ENCODE data around the gene ZFAND4.
"Not testable (repeated sequence)": the region's sequence is repeated elsewhere in the genome, so short reads cannot be mapped to it uniquely, and the experiment has no call there.

ZFAND4 gene

DNA sequence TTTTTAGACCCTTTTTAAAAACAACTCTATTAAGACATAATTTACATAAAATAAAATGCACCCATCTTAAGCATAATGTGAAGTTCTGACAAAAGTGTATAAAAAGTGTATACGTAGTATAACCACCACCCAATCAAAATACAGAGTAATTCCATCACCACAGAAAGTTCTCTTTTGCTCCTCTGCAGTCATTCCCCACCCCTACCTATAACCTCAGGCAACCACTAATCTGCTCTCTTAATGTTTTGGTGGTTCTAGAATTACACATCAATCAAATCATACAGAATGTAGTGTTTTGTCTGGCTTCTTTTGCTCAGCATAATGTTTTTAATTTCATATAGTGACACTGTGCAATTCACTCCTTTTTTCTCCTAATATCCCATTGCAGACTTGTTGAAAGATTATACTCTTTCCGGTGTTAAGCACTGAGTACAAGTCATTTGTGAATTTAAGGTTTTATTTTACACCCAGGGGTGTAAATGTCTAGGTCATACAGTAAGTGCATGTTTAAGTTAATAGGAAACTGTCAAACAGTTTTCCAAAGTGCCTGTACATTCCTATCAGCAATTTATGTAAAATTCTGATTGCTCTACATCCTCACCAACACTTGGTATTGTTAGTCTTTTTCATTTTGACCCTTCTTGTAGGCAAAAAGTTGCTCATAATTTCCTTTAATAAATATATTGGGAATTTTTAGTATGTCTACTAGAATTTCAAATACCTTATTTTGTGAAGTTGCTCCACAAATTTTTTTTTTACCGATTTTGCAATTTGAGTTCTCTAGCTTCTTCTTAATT is 86.3 kb downstream of the ZFAND4 start:
- DNase-seq = no peak

DNA sequence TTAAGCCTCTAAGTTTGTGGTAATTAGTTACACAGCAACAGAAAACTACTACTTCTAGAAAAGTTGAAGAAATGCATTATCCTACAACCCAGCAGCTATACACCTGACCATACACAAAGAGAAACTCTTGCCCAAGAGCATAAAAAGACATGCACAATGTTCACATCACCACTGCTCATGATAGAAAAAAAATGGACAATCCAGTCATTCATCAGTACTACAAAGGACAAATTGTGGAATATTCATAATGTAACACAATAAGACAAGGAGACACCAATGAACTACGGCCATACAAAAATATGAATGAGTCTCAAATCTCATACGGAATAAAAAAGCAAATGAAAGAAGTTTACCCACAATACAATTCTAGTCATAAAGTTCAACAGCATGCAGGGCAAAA is 87.4 kb downstream of the ZFAND4 start:
- DNase-seq = no peak

DNA sequence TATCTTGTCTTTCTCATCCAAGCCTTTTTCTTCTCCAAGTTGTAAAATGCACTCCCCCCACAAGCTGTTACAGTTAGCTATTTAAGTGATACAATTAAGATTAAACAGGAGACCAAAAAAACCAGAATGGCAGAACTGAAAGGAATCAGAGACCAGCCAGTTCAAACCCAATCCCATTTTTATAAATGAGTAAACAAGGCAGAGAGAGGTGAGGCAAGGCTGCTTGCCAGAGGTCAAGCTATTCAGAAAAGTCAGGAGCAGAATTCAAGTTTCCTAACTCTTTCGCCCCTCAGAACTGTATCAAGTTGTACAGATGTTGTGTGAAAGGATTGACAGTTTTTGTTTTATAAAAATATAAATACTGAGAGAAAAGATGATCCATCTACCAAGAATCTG is 90.2 kb downstream of the ZFAND4 start:
- DNase-seq = no peak

DNA sequence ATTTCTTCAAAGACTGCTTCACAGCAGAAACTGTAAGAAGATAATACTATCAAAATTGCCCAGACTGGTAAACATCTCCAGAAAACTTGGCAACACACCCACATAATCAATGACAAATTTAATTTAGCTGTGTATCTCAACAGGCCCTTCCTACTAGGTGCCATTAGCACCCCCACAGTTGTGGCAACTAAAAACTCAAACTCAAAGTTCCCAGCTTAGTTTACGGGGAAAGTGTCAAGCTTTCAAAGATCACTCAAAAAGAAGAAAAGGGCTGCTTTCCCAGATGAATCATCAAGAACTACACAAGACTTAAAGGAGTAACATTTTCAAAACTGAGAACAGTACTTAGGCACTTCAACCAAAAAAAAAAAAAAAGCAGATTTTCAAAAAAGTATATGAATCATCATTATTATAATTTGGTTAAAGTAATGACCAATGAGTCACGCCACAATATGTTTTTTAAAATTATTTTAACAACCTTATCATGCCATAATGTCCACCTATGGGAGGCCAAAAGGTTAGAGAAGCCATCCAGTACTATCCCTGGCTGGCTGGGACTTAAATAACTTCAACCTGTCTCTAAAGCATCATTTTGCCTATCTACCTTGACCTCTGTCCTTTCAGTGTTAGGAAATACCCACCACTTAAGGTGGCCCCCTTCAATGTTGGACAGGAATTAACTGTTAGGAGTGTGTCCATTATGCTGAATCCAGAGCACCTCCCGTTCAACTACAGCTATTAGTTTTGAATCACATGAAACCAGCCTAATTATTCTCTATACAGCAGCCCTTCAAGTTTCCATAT is 90.8 kb downstream of the ZFAND4 start:
- DNase-seq = no peak

DNA sequence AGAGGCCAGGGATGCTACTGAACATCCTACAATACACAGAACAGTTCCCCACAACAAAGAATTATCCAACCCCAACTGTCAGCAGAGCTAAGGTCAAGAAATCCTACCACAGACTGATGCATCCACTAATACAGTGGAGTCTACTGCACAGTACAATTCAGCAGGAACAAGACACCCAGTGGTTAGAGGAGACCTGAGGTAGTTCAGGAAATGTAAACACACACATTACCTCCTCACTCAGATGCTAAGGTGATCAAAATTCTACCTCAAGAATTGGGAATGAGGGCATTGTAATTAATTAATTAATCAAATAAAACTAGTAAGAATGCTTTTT is 91.4 kb downstream of the ZFAND4 start:
- no peak for DNase-seq

DNA sequence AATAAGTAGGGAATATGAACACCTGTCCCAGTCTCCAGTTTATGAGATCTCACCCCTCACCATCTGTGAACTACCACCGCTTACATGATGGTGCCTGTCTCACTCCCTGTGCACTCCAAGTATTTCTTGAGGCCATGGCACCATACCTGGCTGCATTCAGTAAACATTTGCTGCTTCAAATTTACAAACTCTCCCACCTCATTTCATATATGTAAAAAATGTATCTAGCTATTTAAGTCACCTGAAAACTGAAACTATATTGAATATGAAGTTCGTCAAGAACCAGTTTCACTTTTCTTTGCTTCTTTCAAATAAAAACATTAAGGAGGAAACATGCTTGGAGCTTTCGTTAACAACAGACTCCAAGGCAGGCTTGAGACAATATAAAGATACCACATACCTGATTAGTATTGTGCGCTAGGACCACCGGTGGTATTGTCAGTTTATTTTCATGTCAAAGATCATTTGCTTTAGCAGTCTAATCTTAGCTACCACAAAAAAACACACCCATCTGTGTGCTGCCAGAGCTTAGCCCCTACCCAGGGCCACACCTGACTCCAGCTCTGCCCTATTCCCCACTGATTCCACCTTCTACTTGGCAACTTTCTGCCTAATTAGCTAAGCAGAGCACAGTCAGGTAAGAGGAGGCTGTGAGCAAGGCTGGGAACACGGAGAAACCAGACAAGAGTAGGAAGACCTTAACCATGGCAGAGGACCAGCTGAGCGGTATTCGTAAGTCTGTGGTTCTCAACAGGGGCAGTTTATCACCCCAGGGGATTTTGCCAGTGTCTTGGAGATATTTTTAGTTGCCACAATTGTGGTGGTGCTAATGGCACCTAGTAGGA is 92.0 kb downstream of the ZFAND4 start:
- no peak for DNase-seq

DNA sequence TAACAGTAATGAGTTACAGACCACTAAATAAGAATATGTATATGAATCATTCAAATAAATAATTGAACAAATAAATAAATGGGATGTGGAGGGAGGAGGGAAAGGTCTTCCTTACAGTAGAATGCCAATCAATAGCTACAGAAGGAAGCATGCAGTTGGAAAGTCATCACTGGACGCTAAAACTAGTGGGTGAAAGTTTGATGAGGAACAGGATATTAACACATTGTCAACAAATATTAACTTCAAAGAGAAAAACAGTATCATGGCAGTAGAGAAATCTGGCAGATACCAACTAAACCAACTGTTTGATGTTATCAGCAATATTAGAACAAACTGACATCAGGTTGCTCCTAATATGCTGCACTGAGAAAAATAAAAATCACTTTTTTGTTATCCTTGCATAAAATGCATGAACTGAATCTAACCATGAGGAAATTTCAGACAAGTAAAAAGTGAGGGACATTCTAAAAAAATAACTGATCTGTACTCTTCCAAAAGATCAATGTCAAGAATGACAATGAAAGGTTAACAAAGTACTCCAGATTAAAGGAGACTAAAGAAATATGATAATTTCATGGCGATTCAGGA is 94.1 kb downstream of the ZFAND4 start:
- DNase-seq = no peak

DNA sequence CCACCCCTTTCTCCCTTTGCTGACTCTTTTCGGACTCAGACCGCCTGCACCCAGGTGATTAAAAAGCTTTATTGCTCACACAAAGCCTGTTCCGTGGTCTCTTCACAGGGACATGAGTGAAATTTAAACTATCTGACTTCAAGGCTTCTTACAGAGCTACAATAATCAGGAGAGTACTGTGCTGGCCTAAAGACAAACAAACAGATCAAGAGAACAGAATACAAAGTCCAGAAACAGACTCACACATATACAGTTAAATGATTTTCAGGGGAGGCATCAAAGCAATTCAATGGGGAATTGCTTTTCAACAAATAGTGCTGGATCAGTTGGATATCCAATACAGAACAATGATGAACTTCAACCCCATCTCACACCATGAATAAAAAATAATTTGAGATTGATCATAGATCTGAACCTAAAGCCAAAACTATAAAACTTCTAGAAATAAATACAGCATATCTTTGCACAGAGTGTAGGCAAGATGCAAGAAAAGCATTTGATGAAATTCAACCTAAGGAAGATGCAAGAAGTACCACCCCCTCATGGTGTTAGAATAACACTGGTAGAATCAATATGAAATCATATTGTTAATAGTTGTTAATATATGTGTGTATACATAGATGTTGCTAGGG is 96.5 kb downstream of the ZFAND4 start:
- DNase-seq = no peak

DNA sequence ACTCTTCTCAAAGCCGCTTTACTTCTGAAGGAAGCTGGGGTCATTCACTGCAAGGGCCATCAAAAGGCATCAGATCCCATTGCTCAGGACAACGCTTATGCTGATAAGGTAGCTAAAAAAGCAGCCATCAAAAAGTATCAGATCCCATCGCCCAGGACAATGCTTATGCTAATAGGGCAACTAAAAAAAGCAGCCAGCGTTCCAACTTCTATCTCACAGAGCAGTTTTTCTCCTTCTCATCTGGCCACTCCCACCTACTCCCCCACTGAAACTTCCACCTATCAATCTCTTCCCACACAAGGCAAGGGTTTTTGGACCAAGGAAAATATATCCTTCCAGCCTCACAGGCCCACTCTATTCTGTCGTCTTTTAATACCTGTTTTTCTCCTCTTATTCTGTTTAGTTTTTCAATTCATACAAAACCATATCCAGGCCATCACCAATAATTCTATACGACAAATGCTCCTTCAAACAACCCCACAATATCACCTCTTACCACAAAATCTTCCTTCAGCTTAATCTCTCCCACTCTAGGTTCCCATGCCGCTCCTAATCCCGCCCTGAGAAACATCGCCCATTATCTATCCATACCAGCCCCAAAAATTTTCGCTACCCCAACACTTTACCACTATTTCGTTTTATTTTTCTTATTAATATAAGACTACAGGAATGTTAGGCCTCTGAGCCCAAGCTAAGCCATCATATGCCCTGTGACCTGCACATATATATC is 97.4 kb downstream of the ZFAND4 start:
- not testable (repeated sequence) for DNase-seq

DNA sequence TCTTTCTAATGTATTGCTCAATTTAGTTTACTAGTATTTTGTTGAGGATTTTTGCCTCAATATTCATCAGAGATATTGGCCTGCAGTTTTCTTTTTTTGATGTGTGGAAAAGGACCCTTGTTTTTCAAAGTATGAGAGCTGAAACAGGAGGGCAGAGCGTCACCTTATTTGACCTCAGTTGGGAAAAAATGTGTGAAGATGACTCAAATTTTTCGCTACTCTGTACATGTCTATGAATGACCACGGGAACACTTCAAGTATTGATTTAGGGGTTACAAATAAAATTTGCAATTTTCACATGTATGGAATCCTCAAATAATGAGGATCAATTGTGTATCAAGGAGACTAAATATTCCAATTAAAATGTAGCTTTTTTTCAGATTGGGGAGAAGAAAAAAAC is 103.1 kb downstream of the ZFAND4 start:
- no peak for DNase-seq

DNA sequence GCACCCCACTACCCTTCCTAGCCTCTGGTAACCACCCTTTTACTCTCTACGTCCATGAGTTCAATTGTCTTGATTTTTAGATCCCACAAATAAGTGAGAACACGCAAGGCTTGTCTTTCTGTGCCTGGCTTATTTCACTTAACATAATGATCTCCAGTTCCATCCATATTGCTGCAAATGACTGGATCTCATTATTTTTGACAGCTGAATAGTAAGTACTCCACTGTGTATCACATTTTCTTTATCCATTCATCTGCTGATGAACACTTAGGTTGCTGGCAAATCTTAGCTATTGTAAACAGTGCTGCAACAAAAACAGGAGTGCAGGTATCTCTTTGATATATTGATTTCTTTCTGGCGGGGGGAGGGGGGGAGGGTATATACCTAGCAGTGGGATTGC is 106.2 kb downstream of the ZFAND4 start:
- DNase-seq = no peak

Data from femur (tissue), 1 donor.